GM19025 (cell line): Measurements from ENCODE around the gene HTT-AS.
"Not testable (repeated sequence)": the region's sequence is repeated elsewhere in the genome, so short reads cannot be mapped to it uniquely, and the experiment has no call there.

Source experiments
- ATAC-seq: cut with Tn5 transposase; IDR thresholded peaks from one replicate; pipeline ENCODE4 v1.9.1; 2021; ENCODE audit warnings: mild to moderate bottlenecking, low read depth, moderate library complexity; ENCODE audit not compliant: unreplicated experiment

The HTT-AS gene

GRCh38 chr4:3074078-3074845 lies at the start of gene HTT-AS, which contains the start of gene HTT:
Gene HTT-AS, minus strand, starts transcription at chr4:3074538.
Gene HTT, plus strand, starts transcription at chr4:3074681. Its CDS starts 145 bp downstream, at chr4:3074826.
- ATAC-seq, result peak; percentile 85

- no peak for ATAC-seq
These were observed 48.9 kb upstream of the HTT-AS start for GRCh38 chr4:3123181-3123671.

GRCh38 chr4:3122081-3122563 lies 47.8 kb upstream of the HTT-AS start:
- ATAC-seq, result no peak

GRCh38 chr4:3121596-3121995 lies 47.3 kb upstream of the HTT-AS start:
- ATAC-seq, result no peak

- ATAC-seq, result no peak
These were observed 46.8 kb upstream of the HTT-AS start for GRCh38 chr4:3121110-3121509.

GRCh38 chr4:3119464-3119863 lies 45.1 kb upstream of the HTT-AS start:
- no peak for ATAC-seq

GRCh38 chr4:3118312-3118711 lies 44.0 kb upstream of the HTT-AS start:
- ATAC-seq, result no peak

- ATAC-seq, result no peak
These were observed 42.6 kb upstream of the HTT-AS start for GRCh38 chr4:3116955-3117354.

GRCh38 chr4:3115637-3116270 lies 41.4 kb upstream of the HTT-AS start:
- ATAC-seq, result no peak

- no peak for ATAC-seq
These were observed 40.0 kb upstream of the HTT-AS start for GRCh38 chr4:3114377-3114776.

GRCh38 chr4:3112609-3113469 lies 38.5 kb upstream of the HTT-AS start:
- no peak for ATAC-seq

- ATAC-seq, result no peak
These were observed 37.9 kb upstream of the HTT-AS start for GRCh38 chr4:3112201-3112600.

GRCh38 chr4:3111461-3111860 lies 37.1 kb upstream of the HTT-AS start:
- ATAC-seq, result no peak

GRCh38 chr4:3108211-3108610 lies 33.9 kb upstream of the HTT-AS start:
- no peak for ATAC-seq

GRCh38 chr4:3107691-3108121 lies 33.4 kb upstream of the HTT-AS start:
- ATAC-seq, result no peak

GRCh38 chr4:3107271-3107670 lies 32.9 kb upstream of the HTT-AS start:
- ATAC-seq, result no peak

- ATAC-seq, result peak; percentile 94
These were observed 32.2 kb upstream of the HTT-AS start for GRCh38 chr4:3106339-3107186.

GRCh38 chr4:3098346-3098745 lies 24.0 kb upstream of the HTT-AS start:
- ATAC-seq, result no peak

- no peak for ATAC-seq
These were observed 21.9 kb upstream of the HTT-AS start for GRCh38 chr4:3096202-3096601.

- not testable (repeated sequence) for ATAC-seq
These were observed 20.4 kb upstream of the HTT-AS start for GRCh38 chr4:3094701-3095100.
